Gastroesophageal sphincter (tissue), 4 donors: ENCODE data around the gene KRTAP20-2. TPM values are rescaled to one million over a fixed set of nuclear protein-coding genes. Genes with fewer than 3 reads are reported as not detected.

Source experiments
- ATAC-seq: fragments of 150-250 bp; one replicate; pipeline ENCODE4 v1.9.1; 2016; ENCODE audit warnings: mild to moderate bottlenecking, moderate library complexity
- H3K27ac ChIP-seq, 4 donors: fragments of 200-600 bp; sonication (generic) in 3 of 4; 1 replicate in 3 of 4; 2 replicates in 1 of 4; pipeline ENCODE4 v1.5.1; 2016 to 2019
- H3K27me3 ChIP-seq: fragments of 200-600 bp; sonication (generic); one replicate; pipeline ENCODE4 v1.5.1; 2019
- H3K36me3 ChIP-seq, 2 donors: fragments of 200-600 bp; sonication (generic); one replicate each; pipeline ENCODE4 v1.5.1; 2019; ENCODE audit warnings: control low read depth in 1 of 2
- H3K4me1 ChIP-seq, 3 donors: fragments of 200-600 bp; sonication (generic); 1 replicate in 2 of 3; 2 replicates in 1 of 3; pipeline ENCODE4 v1.5.1; 2016 to 2019; ENCODE audit warnings: control low read depth in 2 of 3
- H3K4me3 ChIP-seq, 2 donors: fragments of 200-600 bp; sonication (generic); one replicate each; pipeline ENCODE4 v1.5.1; 2019; ENCODE audit warnings: mild to moderate bottlenecking in 1 of 2, moderate library complexity in 1 of 2
- H3K9me3 ChIP-seq, 3 donors: fragments of 200-600 bp; sonication (generic); one replicate each; pipeline ENCODE4 v1.5.1; 2017 to 2019; ENCODE audit warnings: control low read depth in 2 of 3
- EP300 ChIP-seq: sonication (generic); formaldehyde crosslinking; IDR thresholded peaks from one replicate; pipeline ENCODE4 v1.6.1; 2017; ENCODE audit warnings: antibody characterized with exemption, mild to moderate bottlenecking
- POLR2A ChIP-seq, 2 donors: fragments of 450-650 bp; IDR thresholded peaks; one replicate each; pipeline ENCODE4 v1.6.1; 2017; ENCODE audit warnings: antibody characterized with exemption in 2 of 2, mild to moderate bottlenecking in 2 of 2, moderate library complexity in 1 of 2
- POLR2AphosphoS5 ChIP-seq: sonication (generic); formaldehyde crosslinking; IDR thresholded peaks from one replicate; pipeline ENCODE4 v1.6.1; 2017; ENCODE audit warnings: antibody characterized with exemption
- WGBS, 2 donors: methylation state at CpG; one replicate each; pipeline ENCODE4 v1.1.5; 2018; ENCODE audit warnings: low coverage in 1 of 2; 5-methylcytosine and 5-hydroxymethylcytosine counted together
- total RNA-seq, 4 donors: library from RNA; depleted of rRNA; stranded (reverse); fragments of >200 nt; gene quantifications; one replicate each; pipeline ENCODE4 v1.1.0, GENCODE V29; 2016
- TF ChIP-seq, protein P1 (sequence below), 4 experiments: fragments of 200-600 bp in 2 of 4; fragments of 450-650 bp in 2 of 4; sonication (generic) in 1 of 4; IDR thresholded peaks; one replicate each; pipeline ENCODE4 v1.5.1; 2017 to 2019; ENCODE audit warnings: antibody characterized with exemption in 4 of 4, mild to moderate bottlenecking in 2 of 4, moderate library complexity in 2 of 4

Gene KRTAP20-2
- total RNA-seq, 4 donors from 2014 or later: not detected

DNA sequence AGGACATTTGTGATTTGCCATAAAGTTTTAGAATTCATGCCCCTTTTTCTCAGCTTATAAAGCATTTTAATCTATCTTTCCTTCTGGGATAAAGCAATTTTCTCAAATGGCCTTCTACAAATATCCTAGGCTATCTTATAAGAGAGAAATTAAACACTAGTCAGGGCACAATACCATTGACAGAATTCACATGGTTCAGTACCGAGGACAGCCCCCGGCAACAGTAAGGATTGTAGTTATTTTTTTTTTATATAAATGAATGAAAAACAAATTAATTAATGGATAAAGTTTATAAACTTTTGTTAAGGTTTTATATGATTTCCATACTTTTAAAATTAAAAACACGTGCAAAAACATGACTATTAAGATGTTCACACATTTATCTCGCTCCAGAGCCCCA is 6.9 kb upstream of the KRTAP20-2 start:
- Histone ChIP-seq H3K36me3 (no peaks in the 10 kb centered on the region), H3K27ac (no peak overlapping the region), H3K4me3 (no peak overlapping the region), H3K4me1 (no peaks in the 10 kb centered on the region), H3K27me3 (no peaks in the 10 kb centered on the region), H3K9me3 (no peaks in the 10 kb centered on the region)
- 71 to 75% methylated on average over 3 to 4 of the region's 4 CpGs for WGBS, 2 donors
- ATAC-seq: no peak
- TF ChIP-seq, protein P1, sequence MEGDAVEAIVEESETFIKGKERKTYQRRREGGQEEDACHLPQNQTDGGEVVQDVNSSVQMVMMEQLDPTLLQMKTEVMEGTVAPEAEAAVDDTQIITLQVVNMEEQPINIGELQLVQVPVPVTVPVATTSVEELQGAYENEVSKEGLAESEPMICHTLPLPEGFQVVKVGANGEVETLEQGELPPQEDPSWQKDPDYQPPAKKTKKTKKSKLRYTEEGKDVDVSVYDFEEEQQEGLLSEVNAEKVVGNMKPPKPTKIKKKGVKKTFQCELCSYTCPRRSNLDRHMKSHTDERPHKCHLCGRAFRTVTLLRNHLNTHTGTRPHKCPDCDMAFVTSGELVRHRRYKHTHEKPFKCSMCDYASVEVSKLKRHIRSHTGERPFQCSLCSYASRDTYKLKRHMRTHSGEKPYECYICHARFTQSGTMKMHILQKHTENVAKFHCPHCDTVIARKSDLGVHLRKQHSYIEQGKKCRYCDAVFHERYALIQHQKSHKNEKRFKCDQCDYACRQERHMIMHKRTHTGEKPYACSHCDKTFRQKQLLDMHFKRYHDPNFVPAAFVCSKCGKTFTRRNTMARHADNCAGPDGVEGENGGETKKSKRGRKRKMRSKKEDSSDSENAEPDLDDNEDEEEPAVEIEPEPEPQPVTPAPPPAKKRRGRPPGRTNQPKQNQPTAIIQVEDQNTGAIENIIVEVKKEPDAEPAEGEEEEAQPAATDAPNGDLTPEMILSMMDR (IDR thresholded peaks at IDR 0.05): no peak
- TF ChIP-seq EP300 (no peak), POLR2AphosphoS5 (no peak), POLR2A (IDR thresholded peaks at IDR 0.05) (no peak)

DNA sequence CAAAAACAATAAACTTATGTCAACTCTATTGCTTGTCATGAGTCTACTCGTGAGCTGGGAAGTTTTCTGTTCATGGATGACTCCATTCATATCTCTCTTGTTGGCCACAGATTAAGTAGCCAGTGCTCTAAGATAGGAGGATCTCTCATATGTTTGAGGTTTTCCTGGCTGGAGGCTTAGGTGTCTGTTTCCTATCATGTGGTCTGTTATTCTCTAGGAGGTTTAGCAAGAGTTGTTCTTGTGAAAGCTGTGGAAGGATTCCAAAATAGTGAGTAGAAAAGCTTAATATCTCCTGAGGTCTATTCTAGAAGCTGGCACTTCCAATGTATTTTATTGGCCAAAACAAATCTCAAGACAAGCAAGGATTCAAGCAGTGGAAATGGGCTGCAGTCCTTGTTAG is 5.8 kb upstream of the KRTAP20-2 start:
- no peak for ATAC-seq
- 27 to 50% methylated on average over 1 of the region's 1 CpG for WGBS, 2 donors

DNA sequence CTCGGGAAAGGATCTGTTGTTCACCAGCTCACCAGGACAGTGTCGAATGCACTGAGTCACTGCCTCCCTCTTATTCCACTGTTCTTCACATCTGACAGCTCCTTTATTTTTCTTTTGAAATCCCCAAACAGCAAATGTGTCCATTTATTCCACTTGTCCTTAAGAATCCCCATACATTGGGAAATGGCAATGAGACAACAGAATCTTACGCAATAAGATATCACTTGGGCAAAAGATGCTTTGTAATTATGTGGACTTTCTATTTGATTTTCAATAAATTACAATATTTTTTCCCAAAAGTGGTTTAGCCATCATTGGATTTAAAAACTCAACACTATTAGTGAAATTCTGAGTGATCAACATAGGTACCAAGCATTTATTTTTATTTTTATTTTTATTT is 3.7 kb downstream of the KRTAP20-2 start:
- H3K36me3 ChIP-seq: no peaks in the 10 kb centered on the region
- ATAC-seq: no peak
- no peak for TF ChIP-seq POLR2A (IDR thresholded peaks at IDR 0.05)
- no peak for TF ChIP-seq EP300
- TF ChIP-seq, protein P1 (IDR thresholded peaks at IDR 0.05): no peak
- TF ChIP-seq POLR2AphosphoS5: no peak
- H3K27ac ChIP-seq: no peak overlapping the region
- H3K27me3 ChIP-seq: no peaks in the 10 kb centered on the region
- no peaks in the 10 kb centered on the region for H3K4me1 ChIP-seq
- 43 to 70% methylated on average over 3 of the region's 3 CpGs for WGBS, 2 donors
- H3K4me3 ChIP-seq: no peak overlapping the region
- no peaks in the 10 kb centered on the region for H3K9me3 ChIP-seq

More for the DNA sequence above, 5.8 kb upstream of the KRTAP20-2 start:
- H3K4me3 ChIP-seq: no peak overlapping the region
- no peaks in the 10 kb centered on the region for H3K36me3 ChIP-seq
- no peaks in the 10 kb centered on the region for H3K9me3 ChIP-seq
- no peaks in the 10 kb centered on the region for H3K4me1 ChIP-seq
- TF ChIP-seq EP300 (no peak), POLR2A (IDR thresholded peaks at IDR 0.05) (no peak), POLR2AphosphoS5 (no peak)
- TF ChIP-seq, protein P1 (IDR thresholded peaks at IDR 0.05): no peak
- H3K27me3 ChIP-seq: no peaks in the 10 kb centered on the region
- no peak overlapping the region for H3K27ac ChIP-seq

DNA sequence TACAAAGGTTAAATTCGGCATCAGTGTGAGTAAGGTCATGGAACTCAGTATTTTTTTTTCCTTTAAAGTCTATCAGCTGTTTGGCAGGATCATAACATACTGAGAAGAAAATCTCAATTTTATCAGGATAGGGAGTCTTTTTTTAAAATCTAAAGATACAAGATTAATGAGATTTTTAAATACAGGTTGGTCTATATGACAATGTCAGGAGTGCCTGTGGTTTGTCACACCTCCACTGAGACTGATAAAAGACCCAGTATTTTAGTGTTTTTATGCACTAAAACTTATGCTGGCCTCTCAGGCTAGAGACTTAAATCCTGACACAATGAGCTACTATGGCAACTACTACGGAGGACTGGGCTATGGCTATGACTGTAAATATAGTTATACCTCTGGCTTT is 7.6 kb downstream of the KRTAP20-2 start, which contains the start of gene KRTAP20-3:
TSS of gene KRTAP20-3 (plus strand) at position 301 of the 400 bp plus-strand sequence.
- no peak within 1 kb of the TSS for H3K4me3 ChIP-seq
- no peak within 1 kb of the TSS for H3K27ac ChIP-seq
- H3K9me3 ChIP-seq: no peaks in the 10 kb centered on the region
- WGBS, 2 donors: 67 to 68% methylated on average over 1 to 2 of the region's 2 CpGs
- TF ChIP-seq POLR2A (IDR thresholded peaks at IDR 0.05): no peak
- no peak for TF ChIP-seq EP300
- TF ChIP-seq POLR2AphosphoS5: no peak
- TF ChIP-seq, protein P1 (IDR thresholded peaks at IDR 0.05): no peak
- no peaks in the 10 kb centered on the region for H3K36me3 ChIP-seq
- no peaks in the 10 kb centered on the region for H3K27me3 ChIP-seq
- no peak for ATAC-seq
- no peaks in the 10 kb centered on the region for H3K4me1 ChIP-seq

DNA sequence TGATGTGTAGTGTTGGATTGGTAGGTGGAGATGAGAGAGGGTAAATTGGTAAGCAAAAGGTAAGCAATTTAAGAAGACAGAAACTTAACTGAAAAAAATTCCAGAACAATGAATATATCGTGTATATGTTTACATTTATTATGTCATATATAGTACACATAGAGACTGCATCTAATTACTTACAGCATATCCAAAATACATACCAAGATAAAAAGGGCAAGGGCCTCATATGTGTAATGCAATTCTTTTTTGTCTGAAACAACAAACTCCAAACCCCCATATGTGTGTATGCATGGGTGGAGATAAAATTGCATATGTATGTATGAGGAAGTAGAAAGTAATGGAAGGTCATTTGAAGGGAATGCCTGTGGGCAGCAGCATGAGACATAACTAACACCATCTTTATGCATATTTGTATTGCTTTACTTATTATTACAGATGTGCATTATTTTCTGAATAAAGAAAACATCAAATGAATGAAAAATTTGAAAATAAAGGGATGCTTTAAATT is 12.0 kb downstream of the KRTAP20-2 start:
- WGBS, 2 donors: 63 to 75% methylated on average over 1 of the region's 1 CpG
- no peak overlapping the region for H3K4me3 ChIP-seq
- TF ChIP-seq, protein P1 (IDR thresholded peaks at IDR 0.05): no peak
- TF ChIP-seq POLR2AphosphoS5: no peak
- no peak for TF ChIP-seq EP300
- no peak for TF ChIP-seq POLR2A (IDR thresholded peaks at IDR 0.05)

More for the DNA sequence above, 12.0 kb downstream of the KRTAP20-2 start:
- Histone ChIP-seq H3K27ac (no peak overlapping the region), H3K27me3 (no peaks in the 10 kb centered on the region), H3K4me1 (no peaks in the 10 kb centered on the region), H3K36me3 (no peaks in the 10 kb centered on the region), H3K9me3 (no peaks in the 10 kb centered on the region)
- ATAC-seq: no peak
